ENCODE data around the gene P4HA1.

- TF ChIP-seq CTCF (IDR thresholded peaks at IDR 0.05) (no peak), EP300 (IDR thresholded peaks at IDR 0.05) (no peak), POLR2A (IDR thresholded peaks at IDR 0.05; ENCODE audit: low read depth) (no peak)
Measured at GRCh38 chr10:73075829-73076228, 20.8 kb downstream of the P4HA1 start.

All from esophagus muscularis mucosa (tissue), 4 donors.